CD14-positive monocyte (primary cell): ENCODE results near the gene DEF6. TPM values are rescaled to one million over a fixed set of nuclear protein-coding genes. Genes with fewer than 3 reads are reported as not detected.

ENCODE experiments used
- DNase-seq, 3 donors: peaks; one replicate each; pipeline ENCODE4 v3.0.0-alpha.2; 2011 to 2022
- H2AFZ ChIP-seq: 2 replicates; pipeline ENCODE4 v1.6.0; 2012; ENCODE audit warnings: mild to moderate bottlenecking, low read depth, low read length, inconsistent platforms; ENCODE audit not compliant: insufficient read depth, poor library complexity, severe bottlenecking
- H3K27ac ChIP-seq, 2 donors: 1 replicate in 1 of 2; 2 replicates in 1 of 2; pipeline ENCODE4 v1.5.1; 2012 to 2013; ENCODE audit warnings: low read length in 2 of 2, control low read depth in 1 of 2, inconsistent platforms in 1 of 2, low read depth in 1 of 2, mild to moderate bottlenecking in 1 of 2
- H3K27me3 ChIP-seq, 2 donors: one replicate each; pipeline versions ENCODE4 v1.6.0 to v1.6.1; 2011 to 2013; ENCODE audit warnings: low read length in 2 of 2; ENCODE audit not compliant: control insufficient read depth in 2 of 2, insufficient read depth in 2 of 2
- H3K36me3 ChIP-seq, 2 donors: replicated peaks in 1 of 2; 1 replicate in 1 of 2; 2 replicates in 1 of 2; pipeline versions ENCODE4 v1.5.1 to v1.6.1; 2012 to 2013; ENCODE audit warnings: low read length in 2 of 2, control low read depth in 1 of 2, inconsistent platforms in 1 of 2, mild to moderate bottlenecking in 1 of 2; ENCODE audit not compliant: insufficient read depth in 2 of 2, control insufficient read depth in 1 of 2
- H3K4me1 ChIP-seq, 2 donors: 1 replicate in 1 of 2; 2 replicates in 1 of 2; pipeline versions ENCODE4 v1.5.1 to v1.6.1; 2012 to 2013; ENCODE audit warnings: low read length in 2 of 2, control low read depth in 1 of 2, inconsistent platforms in 1 of 2, mild to moderate bottlenecking in 1 of 2, moderate library complexity in 1 of 2; ENCODE audit not compliant: insufficient read depth in 2 of 2, control insufficient read depth in 1 of 2
- H3K4me2 ChIP-seq: replicated peaks from 2 replicates; pipeline ENCODE3; 2012; ENCODE audit warnings: low read length, moderate library complexity, mild to moderate bottlenecking; ENCODE audit not compliant: poor library complexity, severe bottlenecking; ENCODE audit errors: extremely low read depth
- H3K4me3 ChIP-seq, 3 experiments: fragments of 200-600 bp in 1 of 3; sonication (generic) in 1 of 3; replicated peaks in 1 of 3; 1 replicate in 2 of 3; 2 replicates in 1 of 3; pipeline ENCODE4 v1.5.1; 2011 to 2013; ENCODE audit warnings: low read length in 3 of 3, mild to moderate bottlenecking in 3 of 3, control low read depth in 2 of 3, low read depth in 2 of 3, inconsistent platforms in 1 of 3, moderate library complexity in 1 of 3
- H3K79me2 ChIP-seq: 2 replicates; pipeline ENCODE4 v1.6.0; 2012; ENCODE audit warnings: mild to moderate bottlenecking, control low read depth, inconsistent platforms, low read length, moderate library complexity; ENCODE audit not compliant: insufficient read depth
- H3K9ac ChIP-seq: 2 replicates; pipeline ENCODE4 v1.6.0; 2017; ENCODE audit warnings: low read length, mild to moderate bottlenecking; ENCODE audit not compliant: insufficient read depth, poor library complexity, severe bottlenecking
- H3K9me3 ChIP-seq, 2 donors: replicated peaks in 1 of 2; 1 replicate in 1 of 2; 2 replicates in 1 of 2; pipeline versions ENCODE4 v1.5.1 to v1.6.1; 2012 to 2013; ENCODE audit warnings: low read length in 2 of 2, control low read depth in 1 of 2; ENCODE audit not compliant: control insufficient read depth in 1 of 2, insufficient read depth in 1 of 2
- H4K20me1 ChIP-seq: 2 replicates; pipeline ENCODE4 v1.6.0; 2012; ENCODE audit warnings: mild to moderate bottlenecking, low read length, control low read depth, moderate library complexity; ENCODE audit not compliant: insufficient read depth
- H3K27ac Mint-ChIP-seq, 7 donors: one replicate each; pipeline ENCODE4 v1.8.0; 2020; ENCODE audit warnings: mild to moderate bottlenecking in 7 of 7, mixed read lengths in 7 of 7, moderate library complexity in 6 of 7, inconsistent platforms in 2 of 7
- H3K27me3 Mint-ChIP-seq, 3 donors: one replicate each; pipeline ENCODE4 v1.8.0; 2021 to 2022; ENCODE audit warnings: low read depth in 3 of 3, mild to moderate bottlenecking in 3 of 3, mixed read lengths in 3 of 3, moderate library complexity in 3 of 3, inconsistent platforms in 1 of 3
- H3K36me3 Mint-ChIP-seq, 2 donors: one replicate each; pipeline ENCODE4 v1.8.0; 2020; ENCODE audit warnings: mixed read lengths in 2 of 2, inconsistent platforms in 1 of 2, mild to moderate bottlenecking in 1 of 2
- H3K4me1 Mint-ChIP-seq: one replicate; pipeline ENCODE4 v1.8.0; 2020; ENCODE audit warnings: mild to moderate bottlenecking, mixed read lengths
- H3K4me3 Mint-ChIP-seq, 2 donors: one replicate each; pipeline ENCODE4 v1.8.0; 2020; ENCODE audit warnings: mild to moderate bottlenecking in 2 of 2, mixed read lengths in 2 of 2, moderate library complexity in 1 of 2
- H3K9me3 Mint-ChIP-seq, 7 donors: one replicate each; pipeline ENCODE4 v1.8.0; 2020 to 2022; ENCODE audit warnings: mixed read lengths in 7 of 7, mild to moderate bottlenecking in 6 of 7, moderate library complexity in 6 of 7, inconsistent platforms in 2 of 7
- WGBS: methylation state at CpG from one replicate; pipeline ENCODE4 v1.1.5; 2013; ENCODE audit warnings: missing lambda C conversion rate; ENCODE audit not compliant: insufficient coverage; 5-methylcytosine and 5-hydroxymethylcytosine counted together
- intact Hi-C, 2 donors: fragments of 100-400 bp; cut with micrococcal nuclease; formaldehyde crosslinking; loops; one replicate each; pipeline versions ENCODE4 v1.15.0 to v1.15.1; 2023
- polyA plus RNA-seq, 3 donors: library from polyadenylated mRNA; depleted of rRNA in 1 of 3; unstranded in 2 of 3; stranded (reverse) in 1 of 3; fragments of 300-500 nt in 2 of 3; fragments of >200 nt in 1 of 3; fragmentation: Illumina TruSeq in 2 of 3; gene quantifications; 1 replicate in 2 of 3; 2 replicates in 1 of 3; pipeline ENCODE4 v1.2.3, GENCODE V29; 2012 to 2021
- TF ChIP-seq, protein P1 (sequence below): fragments of 200-600 bp; IDR thresholded peaks from one replicate; pipeline ENCODE4 v1.8.0; 2022; ENCODE audit warnings: antibody characterized with exemption, mild to moderate bottlenecking

Gene DEF6
- polyA plus RNA-seq, 3 donors: 41.2 to 110 (median 59.3) TPM

DNA sequence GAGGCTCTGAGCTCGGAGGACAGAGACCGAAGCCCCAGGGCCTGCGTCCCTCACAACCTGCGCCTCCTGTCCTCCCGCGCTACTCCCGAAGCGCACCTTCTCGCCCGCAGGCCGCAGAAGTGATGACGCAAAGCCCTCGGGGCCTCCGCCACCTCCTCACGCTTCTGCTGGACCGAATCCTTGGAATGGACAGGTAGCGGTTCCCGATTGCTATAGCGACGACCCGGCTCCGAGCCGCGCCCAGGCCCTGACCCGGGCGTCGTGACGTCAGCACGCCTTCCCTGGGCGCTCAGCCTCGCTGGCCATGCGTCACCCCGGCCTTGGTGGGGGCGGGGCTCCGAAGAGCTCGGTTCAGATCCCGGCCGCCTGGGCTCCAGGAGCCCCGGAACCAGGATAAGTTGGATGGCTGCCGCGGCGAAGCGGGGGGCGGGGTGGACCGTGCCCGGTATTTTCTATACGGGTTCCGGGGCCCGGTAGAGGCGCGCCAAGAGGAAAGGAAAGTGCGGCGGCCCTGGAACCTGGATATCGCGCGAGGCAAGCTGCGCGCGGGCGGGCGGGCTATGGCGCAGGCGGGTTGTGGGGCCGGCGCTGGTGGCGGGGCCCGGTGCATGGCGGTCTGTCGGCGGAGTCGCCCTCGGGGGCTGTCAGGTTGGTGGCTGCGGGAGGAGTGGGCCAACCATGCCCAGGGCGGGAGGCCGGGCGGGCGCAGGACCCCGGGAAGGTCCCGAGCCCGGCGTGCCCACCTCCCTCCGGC is 38.2 kb upstream of the DEF6 start, which contains the start of gene ZNF76:
TSS of gene ZNF76 (plus strand) at position 542 of the 754 bp plus-strand sequence. CDS start 21,417 bp downstream, outside the sequence.
- Histone ChIP-seq H3K27me3 (no peaks in the 10 kb centered on the region), H4K20me1 (no peaks in the 10 kb centered on the region), H2AFZ (peak within 1 kb of the TSS; percentile 79), H3K27ac (peak within 1 kb of the TSS; percentile 84 to 93), H3K4me1 (peaks cover 36 to 44% of the 10 kb centered on the region in 2 donors), H3K9me3 (no peaks in the 10 kb centered on the region), H3K4me2 (peak within 1 kb of the TSS; percentile 94), H3K9ac (peak within 1 kb of the TSS; percentile 97), H3K79me2 (peaks cover 38% of the 10 kb centered on the region), H3K36me3 (no peaks in the 10 kb centered on the region), H3K4me3 (peak within 1 kb of the TSS; percentile 44 to 86 (median 62))
- Mint-ChIP-seq H3K27ac (peak within 1 kb of the TSS; percentile 97 to 99 (median 99)), H3K36me3 (peaks cover 0 to 8% of the 10 kb centered on the region in 2 donors), H3K9me3 (no peaks in the 10 kb centered on the region), H3K4me1 (peaks cover 45% of the 10 kb centered on the region), H3K4me3 (peak within 1 kb of the TSS; percentile 97 to 98), H3K27me3 (peaks cover 0 to 2% (median 1%) of the 10 kb centered on the region in 3 donors)
- peak; percentile 94 to 96 (median 96) for DNase-seq
- intact Hi-C loops: loop anchor here in 1 of 2 donors (5.0 to 10.0 kb wide), 2 partner anchors 505 to 1288 kb away; partner anchors contain the start of genes SNRPC and STK38
- WGBS: under 1% methylated on average over 82 of the region's 82 CpGs
- TF ChIP-seq, protein P1, sequence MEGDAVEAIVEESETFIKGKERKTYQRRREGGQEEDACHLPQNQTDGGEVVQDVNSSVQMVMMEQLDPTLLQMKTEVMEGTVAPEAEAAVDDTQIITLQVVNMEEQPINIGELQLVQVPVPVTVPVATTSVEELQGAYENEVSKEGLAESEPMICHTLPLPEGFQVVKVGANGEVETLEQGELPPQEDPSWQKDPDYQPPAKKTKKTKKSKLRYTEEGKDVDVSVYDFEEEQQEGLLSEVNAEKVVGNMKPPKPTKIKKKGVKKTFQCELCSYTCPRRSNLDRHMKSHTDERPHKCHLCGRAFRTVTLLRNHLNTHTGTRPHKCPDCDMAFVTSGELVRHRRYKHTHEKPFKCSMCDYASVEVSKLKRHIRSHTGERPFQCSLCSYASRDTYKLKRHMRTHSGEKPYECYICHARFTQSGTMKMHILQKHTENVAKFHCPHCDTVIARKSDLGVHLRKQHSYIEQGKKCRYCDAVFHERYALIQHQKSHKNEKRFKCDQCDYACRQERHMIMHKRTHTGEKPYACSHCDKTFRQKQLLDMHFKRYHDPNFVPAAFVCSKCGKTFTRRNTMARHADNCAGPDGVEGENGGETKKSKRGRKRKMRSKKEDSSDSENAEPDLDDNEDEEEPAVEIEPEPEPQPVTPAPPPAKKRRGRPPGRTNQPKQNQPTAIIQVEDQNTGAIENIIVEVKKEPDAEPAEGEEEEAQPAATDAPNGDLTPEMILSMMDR: no peak

- Histone ChIP-seq H3K27ac (peak overlapping the region; percentile 84 to 93), H3K4me1 (peaks cover 36 to 44% of the 10 kb centered on the region in 2 donors), H3K9me3 (no peaks in the 10 kb centered on the region), H3K27me3 (no peaks in the 10 kb centered on the region), H3K9ac (peak overlapping the region; percentile 97), H2AFZ (peak overlapping the region; percentile 79), H4K20me1 (no peaks in the 10 kb centered on the region), H3K4me2 (peak overlapping the region; percentile 94), H3K36me3 (no peaks in the 10 kb centered on the region), H3K79me2 (peaks cover 45% of the 10 kb centered on the region), H3K4me3 (peak overlapping the region; percentile 44 to 86 (median 62))
- no peaks in the 10 kb centered on the region for H3K9me3 Mint-ChIP-seq
- peaks cover 46% of the 10 kb centered on the region for H3K4me1 Mint-ChIP-seq
- H3K27ac Mint-ChIP-seq: peak overlapping the region; percentile 95 to 99 (median 98)
- DNase-seq: peak; percentile 57 to 95 (median 79)
- TF ChIP-seq, protein P1: no peak
- 5% methylated on average over 18 of the region's 23 CpGs for WGBS
- peak overlapping the region; percentile 81 to 87 for H3K4me3 Mint-ChIP-seq
- intact Hi-C loops: loop anchor here in 1 of 2 donors (5.0 to 10.0 kb wide), 2 partner anchors 505 to 1287 kb away; partner anchors contain the start of genes SNRPC and STK38
- peaks cover 0 to 8% of the 10 kb centered on the region in 2 donors for H3K36me3 Mint-ChIP-seq
- peaks cover 0 to 2% (median 1%) of the 10 kb centered on the region in 3 donors for H3K27me3 Mint-ChIP-seq
These were observed 37.5 kb upstream of the DEF6 start for GRCh38 chr6:35259948-35260590.
